CD4-positive, alpha-beta T cell treated with Interleukin-15 for 1 hour (primary cell): ENCODE measurements around the gene SLC35A3.
"Not testable (repeated sequence)": the region's sequence is repeated elsewhere in the genome, so short reads cannot be mapped to it uniquely, and the experiment has no call there.

Experiments used
- DNase-seq: peaks from one replicate; pipeline ENCODE4 v3.0.0-alpha.2; 2020

Gene SLC35A3

GRCh38 chr1:99975529-99975928 lies 5.7 kb downstream of the SLC35A3 start:
- no peak for DNase-seq

- not testable (repeated sequence) for DNase-seq
Measured at GRCh38 chr1:99977326-99977725, 7.5 kb downstream of the SLC35A3 start.

DNA sequence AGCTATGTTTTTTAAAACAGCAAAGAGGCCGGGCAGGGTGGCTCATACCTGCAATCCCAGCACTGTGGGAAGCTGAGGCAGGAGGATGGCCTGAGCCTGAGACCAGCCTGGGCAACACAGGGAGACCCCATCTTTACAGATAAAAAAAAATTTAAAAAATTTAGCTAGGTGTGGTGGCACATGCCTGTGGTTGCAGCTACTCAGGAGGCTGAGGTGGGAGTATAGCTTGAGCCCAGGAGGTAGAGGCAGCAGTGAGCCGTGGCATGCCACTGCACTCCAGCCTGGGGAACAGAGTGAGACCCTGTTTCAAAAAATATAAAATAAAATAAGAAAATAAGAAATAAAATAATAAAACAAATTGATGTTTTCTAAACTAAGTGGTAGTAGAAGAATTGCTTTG lies 8.4 kb downstream of the SLC35A3 start:
- no peak for DNase-seq

DNA sequence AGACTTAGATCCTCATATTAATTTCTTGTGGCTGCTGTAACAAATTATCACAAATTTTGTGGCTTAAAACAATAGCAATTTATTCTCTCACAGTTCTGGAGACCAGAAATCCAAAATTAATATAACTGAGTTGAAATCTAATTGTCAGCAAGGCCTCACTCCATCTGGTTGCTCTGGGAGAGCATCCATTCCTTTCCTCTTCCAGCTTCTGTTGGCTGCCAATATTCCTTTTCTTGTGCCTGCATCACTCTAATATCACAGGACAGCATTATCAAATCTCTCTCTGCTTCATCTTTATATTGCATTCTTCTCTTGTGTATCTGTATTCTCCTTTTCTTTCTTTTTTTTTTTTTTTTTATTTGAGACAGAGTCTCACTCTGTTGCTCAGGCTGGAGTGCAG lies 9.3 kb downstream of the SLC35A3 start:
- DNase-seq = no peak

GRCh38 chr1:99980928-99981327 lies 11.1 kb downstream of the SLC35A3 start:
- DNase-seq = no peak

DNA sequence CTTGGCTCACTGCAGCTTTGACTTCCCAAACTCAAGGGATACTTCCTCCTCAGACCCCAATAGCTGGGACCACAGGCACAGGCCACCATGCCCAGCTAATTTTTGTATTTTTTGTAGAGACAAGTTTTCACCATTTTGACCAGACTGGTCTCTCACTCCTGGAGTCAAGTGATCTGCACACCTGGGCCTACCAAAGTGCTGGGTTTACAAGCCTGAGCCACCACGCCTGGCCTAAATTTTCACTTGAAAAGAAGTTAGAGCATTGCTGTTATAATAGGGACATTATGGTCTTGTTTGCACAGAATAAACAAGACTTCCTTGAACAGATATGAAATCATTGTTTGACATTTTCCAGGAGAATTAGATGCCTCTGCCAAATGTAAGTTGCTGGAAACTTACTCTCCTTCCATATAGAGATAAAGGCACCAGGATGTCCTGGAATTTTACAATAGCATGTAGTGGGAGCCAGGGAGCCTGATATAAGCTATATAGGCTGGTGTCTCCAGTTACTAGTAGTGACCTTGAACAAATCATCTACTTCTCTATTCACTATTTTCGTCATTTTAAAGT lies 16.9 kb downstream of the SLC35A3 start:
- DNase-seq = no peak

DNA sequence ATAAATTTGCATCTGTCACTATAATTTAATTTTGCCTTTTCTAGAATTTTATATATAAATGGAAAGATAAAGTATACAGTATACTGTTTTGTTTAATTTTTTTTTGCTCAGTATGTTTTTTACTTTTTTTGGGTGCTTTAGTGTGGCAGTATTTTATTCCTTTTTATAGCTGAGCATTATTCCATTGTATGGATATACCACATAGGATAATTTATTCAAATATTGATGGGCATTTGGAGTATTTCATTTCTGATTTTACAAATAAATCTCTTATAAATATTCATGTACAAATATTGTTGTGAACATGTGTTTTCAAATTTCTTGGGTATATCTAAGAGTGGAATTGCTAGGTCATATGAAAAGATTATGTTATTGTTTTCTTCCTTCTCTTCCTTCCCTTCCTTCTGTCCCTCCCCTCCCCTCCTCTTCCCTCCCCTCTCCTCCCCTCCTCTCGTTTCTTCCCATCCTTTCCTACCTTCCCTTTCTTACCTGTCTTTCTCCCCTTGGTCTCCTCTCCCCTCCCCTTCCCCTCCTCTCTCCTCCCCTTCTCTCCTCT lies 18.5 kb downstream of the SLC35A3 start:
- no peak for DNase-seq

DNA sequence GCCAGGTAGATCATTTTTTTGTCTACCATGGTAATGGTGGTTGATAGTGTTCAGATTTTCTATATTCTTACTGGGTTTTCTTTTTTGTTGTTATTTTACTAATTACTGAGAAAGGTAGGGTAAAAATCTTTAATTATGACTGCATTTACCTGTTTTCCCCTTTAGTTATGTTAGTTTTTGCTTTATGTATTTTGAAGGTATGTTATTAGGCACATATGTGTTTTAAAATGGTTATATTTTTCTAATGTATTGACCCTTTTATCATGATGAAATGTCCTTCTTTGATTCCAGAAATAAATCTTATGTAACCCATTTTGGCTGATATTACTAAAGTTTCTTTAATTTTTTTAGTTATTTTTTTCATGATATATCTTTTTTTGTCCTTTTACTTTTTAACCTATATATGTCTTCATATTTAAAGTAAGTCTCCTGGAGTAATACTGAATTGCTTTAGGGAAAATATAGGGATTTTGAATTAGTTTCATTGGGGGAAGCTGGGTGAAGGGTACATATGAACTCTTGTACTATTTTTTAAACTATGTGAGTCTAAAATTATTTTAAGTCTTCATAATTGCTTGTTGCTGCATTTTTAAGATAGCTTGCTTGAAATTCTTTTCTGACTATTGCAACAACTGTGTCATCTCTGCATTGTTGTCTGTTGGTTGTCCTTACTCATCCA lies 22.4 kb downstream of the SLC35A3 start:
- no peak for DNase-seq

DNA sequence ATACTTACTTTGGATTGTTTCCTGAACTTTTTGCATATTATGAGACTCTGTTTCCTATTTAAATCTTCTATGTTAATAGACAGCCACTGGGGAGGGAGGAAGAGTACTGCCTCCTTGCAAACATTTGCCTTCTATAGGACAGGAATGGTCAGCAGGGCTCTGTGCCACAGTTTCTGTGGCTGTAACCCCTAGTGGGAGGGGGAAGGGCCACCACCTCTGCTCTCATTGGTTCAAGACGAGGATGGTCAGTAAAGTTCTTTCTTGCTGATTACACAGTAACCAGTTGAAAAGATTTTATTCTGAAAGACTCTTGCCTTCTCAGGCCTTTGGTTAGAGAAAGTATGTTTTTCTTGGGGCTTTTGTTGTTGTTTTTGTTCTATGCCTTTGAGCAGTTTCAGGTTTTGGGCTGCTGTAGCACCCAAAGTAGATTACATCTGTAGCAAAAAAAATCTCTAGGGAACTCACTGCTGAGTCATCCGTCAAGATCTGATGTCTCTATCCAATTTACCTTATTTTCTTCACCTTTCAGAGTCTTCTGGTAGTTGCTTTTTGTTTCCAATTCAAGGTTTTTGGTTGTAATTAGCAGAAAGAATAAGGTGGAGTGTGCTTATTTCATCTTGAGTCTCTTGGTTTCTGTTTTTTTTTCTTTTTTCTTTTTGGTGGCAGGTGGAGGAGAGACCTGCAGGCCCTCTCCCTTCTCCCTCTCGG lies 23.1 kb downstream of the SLC35A3 start:
- no peak for DNase-seq

- no peak for DNase-seq
Measured at GRCh38 chr1:99993468-99993845, 23.7 kb downstream of the SLC35A3 start.

DNA sequence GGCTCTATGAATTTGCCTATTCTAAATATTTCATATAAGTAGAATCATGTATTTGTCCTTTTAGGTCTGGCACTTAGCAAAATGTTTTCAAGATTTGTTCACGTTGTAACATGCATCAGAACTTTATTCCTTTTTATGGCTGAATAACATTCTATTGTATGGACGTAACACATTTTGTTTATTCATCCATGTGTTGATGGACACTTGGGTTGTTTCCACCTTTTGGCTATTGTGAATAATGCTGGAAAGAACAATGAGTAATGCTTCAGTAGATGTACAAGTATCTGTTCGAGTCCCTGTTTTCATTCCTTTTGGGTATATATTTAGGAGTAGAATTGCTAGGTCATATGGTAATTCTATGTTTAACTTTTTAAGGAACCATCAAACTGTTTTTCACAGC lies 24.7 kb downstream of the SLC35A3 start:
- no peak for DNase-seq

DNA sequence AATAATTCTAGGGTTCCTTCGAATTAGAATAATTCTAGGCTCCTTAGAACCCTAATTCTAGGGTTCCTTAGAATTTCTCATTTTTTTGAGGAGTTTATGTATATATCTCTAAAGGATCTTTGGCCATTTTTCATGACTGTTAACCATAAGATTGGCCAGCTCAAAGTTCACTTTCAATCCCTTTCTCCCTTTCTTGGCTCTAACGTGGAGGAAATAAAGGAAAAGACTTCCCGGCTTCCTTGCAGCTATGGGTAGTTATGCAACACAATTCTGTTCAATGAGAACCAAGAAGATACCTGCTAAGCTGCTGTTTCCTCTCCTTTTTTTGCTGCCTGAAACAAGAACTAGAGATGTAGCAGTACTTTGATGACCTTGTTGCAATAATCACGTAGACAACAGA lies 27.2 kb downstream of the SLC35A3 start:
- no peak for DNase-seq

GRCh38 chr1:100001462-100001861 lies 31.7 kb downstream of the SLC35A3 start:
- DNase-seq = no peak

GRCh38 chr1:100005424-100005823 lies 35.6 kb downstream of the SLC35A3 start:
- no peak for DNase-seq

DNA sequence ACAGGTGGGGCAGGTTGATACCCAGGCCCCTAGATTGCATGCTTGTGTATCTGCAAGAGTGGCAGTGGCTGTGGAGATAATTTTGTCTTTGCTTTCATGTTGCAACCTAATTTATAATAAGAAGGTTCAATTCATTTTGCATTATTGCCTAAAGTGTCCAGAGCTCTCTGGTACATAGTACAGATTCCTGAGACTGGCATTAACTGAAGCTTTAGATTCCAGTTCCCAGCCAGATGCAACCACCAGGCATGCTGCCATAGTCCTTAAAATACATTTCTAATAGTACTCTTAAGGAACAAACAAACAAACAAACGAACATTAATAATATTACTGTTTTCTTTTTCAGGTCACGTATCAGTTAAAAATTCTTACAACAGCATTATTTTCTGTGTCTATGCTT lies 36.9 kb downstream of the SLC35A3 start:
- no peak for DNase-seq

GRCh38 chr1:100009458-100009857 lies 39.7 kb downstream of the SLC35A3 start:
- DNase-seq = no peak

DNA sequence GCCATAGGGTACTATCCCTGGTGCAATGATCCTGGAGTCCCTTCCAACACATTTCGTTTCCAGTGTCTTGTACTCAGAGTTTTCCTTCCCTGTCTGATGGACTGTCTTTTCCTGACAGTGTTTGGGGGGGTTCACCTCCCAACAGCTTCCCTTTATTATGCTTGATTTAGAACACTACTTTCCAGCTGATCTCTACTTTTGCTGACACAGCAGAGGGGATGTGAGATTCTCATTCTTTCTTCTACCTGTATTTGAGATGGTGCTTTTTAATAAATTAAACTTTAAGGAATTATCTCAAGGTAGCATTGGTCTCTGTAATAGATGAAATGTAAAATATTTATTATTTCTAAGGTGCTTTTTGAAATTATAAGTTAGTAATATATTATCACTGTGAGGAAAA lies 41.0 kb downstream of the SLC35A3 start:
- DNase-seq = no peak

DNA sequence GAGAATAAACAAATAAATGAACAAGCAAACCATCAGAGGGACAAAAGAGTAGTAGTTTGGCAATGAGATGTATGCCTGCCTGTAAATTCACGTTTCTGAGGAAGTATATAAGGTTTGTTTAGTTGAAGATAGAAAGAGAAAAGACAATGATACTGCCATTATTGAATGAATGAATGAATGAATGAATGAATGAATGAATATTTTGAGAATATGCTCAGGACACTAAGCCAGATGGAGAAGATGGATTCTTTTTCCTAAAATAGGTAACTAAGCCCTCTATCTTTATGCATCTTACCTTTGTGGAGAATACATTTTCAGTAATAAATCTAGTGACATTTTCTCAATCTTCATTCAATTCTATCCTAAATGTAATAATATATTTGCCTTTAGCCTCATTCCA lies 49.4 kb downstream of the SLC35A3 start:
- DNase-seq = no peak

GRCh38 chr1:100023482-100023881 lies 53.7 kb downstream of the SLC35A3 start:
- no peak for DNase-seq

GRCh38 chr1:100027212-100027611 lies 57.4 kb downstream of the SLC35A3 start:
- DNase-seq = no peak

DNA sequence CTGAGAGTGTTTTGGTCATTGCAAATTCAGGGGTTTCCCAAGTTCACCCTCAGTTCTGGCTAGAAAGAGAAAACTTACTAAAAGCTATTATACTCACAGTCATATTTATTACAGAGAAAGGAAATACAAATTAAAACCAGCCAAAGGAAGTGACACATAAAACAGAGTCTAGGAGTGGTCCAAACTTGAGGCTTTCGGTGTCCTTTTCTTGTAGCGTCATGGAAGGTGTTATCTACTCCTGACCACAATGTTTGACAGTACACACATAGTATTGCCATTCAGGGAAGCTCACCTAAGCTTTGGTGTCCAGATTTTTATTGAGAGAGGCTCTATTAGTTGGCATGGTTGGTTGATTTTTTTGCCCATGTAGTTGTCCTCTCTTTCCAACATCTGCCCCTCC lies 59.0 kb downstream of the SLC35A3 start:
- DNase-seq = peak; percentile 35

DNA sequence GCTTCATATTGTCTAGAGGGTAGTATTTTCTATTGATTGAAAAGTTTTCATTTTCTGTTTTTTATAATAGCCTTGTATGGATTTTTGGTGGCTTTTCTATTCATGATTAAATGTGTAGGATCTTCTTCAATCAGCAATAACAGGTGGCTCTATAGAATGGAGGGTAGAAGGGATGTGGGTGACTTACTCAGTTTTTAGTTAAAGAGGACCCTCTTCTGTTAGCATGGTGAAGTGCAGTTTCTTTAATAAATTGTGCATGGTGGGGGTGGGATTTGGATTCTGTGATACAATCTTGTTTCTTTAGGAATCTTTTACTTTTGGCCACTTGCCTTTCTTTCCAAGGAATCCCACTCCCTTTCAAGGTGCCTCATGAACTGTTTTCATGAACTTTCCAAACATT lies 64.7 kb downstream of the SLC35A3 start:
- no peak for DNase-seq

DNA sequence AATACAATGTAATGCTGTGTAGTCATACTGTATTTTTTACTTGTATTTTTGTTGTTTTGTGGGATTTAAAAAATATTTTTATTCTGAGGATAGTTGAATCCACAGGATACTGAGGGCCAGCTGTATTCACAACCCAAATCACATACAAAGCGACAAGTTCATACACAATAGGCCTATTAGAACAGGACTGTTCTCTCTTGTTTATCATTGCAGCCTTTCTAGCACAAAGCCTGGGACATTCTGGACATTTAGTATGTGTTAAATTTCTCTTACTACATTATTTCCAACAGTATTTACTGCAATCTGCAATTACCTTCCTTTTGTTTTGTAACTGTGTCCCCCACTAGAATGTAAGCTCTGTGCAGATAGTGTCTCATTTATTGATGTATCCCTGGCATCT lies 65.4 kb downstream of the SLC35A3 start:
- no peak for DNase-seq
